Limb (tissue), 2 donors: ENCODE data around the gene SFXN5.

Source experiments
- DNase-seq, 2 donors: peaks; one replicate each; pipeline ENCODE4 v3.0.0-alpha.2; 2016; ENCODE audit errors: extremely low spot score in 2 of 2

SFXN5 gene

GRCh38 chr2:72980535-72981217, 90.8 kb downstream of the SFXN5 start:
- DNase-seq: no peak

- DNase-seq: peak in 1 of 2 donors; percentile 13
Measured at GRCh38 chr2:72979896-72980295, 91.6 kb downstream of the SFXN5 start.

GRCh38 chr2:72975017-72975416, 96.5 kb downstream of the SFXN5 start:
- no peak for DNase-seq

- DNase-seq: no peak
Measured at GRCh38 chr2:72974436-72974754, 97.1 kb downstream of the SFXN5 start.

GRCh38 chr2:72973566-72974435, 97.7 kb downstream of the SFXN5 start:
- DNase-seq: peak; percentile 20 to 48

- no peak for DNase-seq
Measured at GRCh38 chr2:72973137-72973535, 98.4 kb downstream of the SFXN5 start.

- no peak for DNase-seq
Measured at GRCh38 chr2:72972352-72973136, 99.0 kb downstream of the SFXN5 start.

- no peak for DNase-seq
Measured at GRCh38 chr2:72971036-72971435, 100.5 kb downstream of the SFXN5 start.

- DNase-seq: no peak
Measured at GRCh38 chr2:72969706-72970105, 101.8 kb downstream of the SFXN5 start.

GRCh38 chr2:72968286-72968685, 103.2 kb downstream of the SFXN5 start:
- DNase-seq: no peak

GRCh38 chr2:72965770-72966450, 105.6 kb downstream of the SFXN5 start:
- DNase-seq: no peak

- DNase-seq: no peak
Measured at GRCh38 chr2:72965016-72965415, 106.5 kb downstream of the SFXN5 start.

- no peak for DNase-seq
Measured at GRCh38 chr2:72964146-72964525, 107.4 kb downstream of the SFXN5 start.

GRCh38 chr2:72963423-72964145, 107.9 kb downstream of the SFXN5 start:
- DNase-seq: no peak

GRCh38 chr2:72962911-72963310, 108.6 kb downstream of the SFXN5 start:
- no peak for DNase-seq

GRCh38 chr2:72961853-72962468, 109.6 kb downstream of the SFXN5 start:
- DNase-seq: no peak

- no peak for DNase-seq
Measured at GRCh38 chr2:72961036-72961720, 110.3 kb downstream of the SFXN5 start.

- DNase-seq: no peak
Measured at GRCh38 chr2:72959995-72960981, 111.2 kb downstream of the SFXN5 start.

GRCh38 chr2:72959554-72959953, 112.0 kb downstream of the SFXN5 start:
- no peak for DNase-seq
